Nasal cavity respiratory epithelium epithelial cell of viscerocranial mucosa (primary cell): ENCODE data around the gene ZNF644. TPM values are rescaled to one million over a fixed set of nuclear protein-coding genes. Genes with fewer than 3 reads are reported as not detected.

Experiments used
- total RNA-seq: library from RNA; depleted of rRNA; stranded (reverse); fragments of >200 nt; gene quantifications from 2 replicates; pipeline ENCODE4 v1.2.3, GENCODE V29; 2014

The ZNF644 gene
- total RNA-seq = 75.6 and 78.3 TPM in 2 replicates

GRCh38 chr1:91021686-91022517 is at the start of gene ZNF644:
Gene ZNF644 (minus strand): TSS chr1:91022035. CDS start chr1:90982353, 39,682 bp downstream.

